Muscle of back (tissue), 11 donors: ENCODE data around the gene SYNPR. TPM values are rescaled to one million over a fixed set of nuclear protein-coding genes. Genes with fewer than 3 reads are reported as not detected.

Experiments
- DNase-seq, 3 donors: peaks; one replicate each; pipeline versions ENCODE4 v3.0.0 to v3.0.0-alpha.2; 2013
- polyA plus RNA-seq, 10 donors: library from polyadenylated mRNA; unstranded; fragments of 120-200 nt; gene quantifications; one replicate each; pipeline ENCODE4 v1.2.1, GENCODE V29; 2013; ENCODE audit not compliant: insufficient read length in 10 of 10

SYNPR gene
- polyA plus RNA-seq, 10 donors, result 0.25 TPM; not detected in 9

GRCh38 chr3:63383040-63383439, 104.9 kb downstream of the SYNPR start:
- DNase-seq, result no peak

GRCh38 chr3:63384382-63384781, 106.3 kb downstream of the SYNPR start:
- DNase-seq, result no peak

GRCh38 chr3:63385629-63386028, 107.5 kb downstream of the SYNPR start:
- DNase-seq, result no peak

- DNase-seq, result no peak
Observed at GRCh38 chr3:63386568-63386967, 108.5 kb downstream of the SYNPR start.

- no peak for DNase-seq
Observed at GRCh38 chr3:63387568-63387967, 109.5 kb downstream of the SYNPR start.

GRCh38 chr3:63390710-63391230, 112.7 kb downstream of the SYNPR start:
- peak in 1 of 3 donors; percentile 4 for DNase-seq

GRCh38 chr3:63395960-63396359, 117.9 kb downstream of the SYNPR start:
- DNase-seq, result no peak

- peak in 1 of 3 donors; percentile 6 for DNase-seq
Observed at GRCh38 chr3:63400246-63400860, 122.2 kb downstream of the SYNPR start.

- no peak for DNase-seq
Observed at GRCh38 chr3:63405882-63406281, 127.8 kb downstream of the SYNPR start.

- no peak for DNase-seq
Observed at GRCh38 chr3:63413523-63413922, 135.4 kb downstream of the SYNPR start.

GRCh38 chr3:63414607-63415006, 136.5 kb downstream of the SYNPR start:
- DNase-seq, result no peak

GRCh38 chr3:63429905-63430304, 151.8 kb downstream of the SYNPR start:
- no peak for DNase-seq

GRCh38 chr3:63430875-63431274, 152.8 kb downstream of the SYNPR start:
- DNase-seq, result no peak

- DNase-seq, result no peak
Observed at GRCh38 chr3:63437858-63438257, 159.8 kb downstream of the SYNPR start.

- no peak for DNase-seq
Observed at GRCh38 chr3:63438826-63439371, 160.8 kb downstream of the SYNPR start.

- DNase-seq, result no peak
Observed at GRCh38 chr3:63441262-63441661, 163.2 kb downstream of the SYNPR start.

- no peak for DNase-seq
Observed at GRCh38 chr3:63442918-63443317, 164.8 kb downstream of the SYNPR start.

- no peak for DNase-seq
Observed at GRCh38 chr3:63450023-63450422, 171.9 kb downstream of the SYNPR start.

- DNase-seq, result no peak
Observed at GRCh38 chr3:63450634-63451363, 172.7 kb downstream of the SYNPR start.

GRCh38 chr3:63456901-63457300, 178.8 kb downstream of the SYNPR start:
- DNase-seq, result no peak

- no peak for DNase-seq
Observed at GRCh38 chr3:63458405-63458804, 180.3 kb downstream of the SYNPR start.

- DNase-seq, result no peak
Observed at GRCh38 chr3:63462732-63463131, 184.6 kb downstream of the SYNPR start.

GRCh38 chr3:63467392-63467791, 189.3 kb downstream of the SYNPR start:
- DNase-seq, result no peak
